GM19035 (cell line): ENCODE measurements around the gene KRTAP21-3.

Experiments used
- ATAC-seq: cut with Tn5 transposase; IDR thresholded peaks from one replicate; pipeline ENCODE4 v1.9.1; 2021; ENCODE audit not compliant: unreplicated experiment

The KRTAP21-3 gene

GRCh38 chr21:30668776-30669175, 49.8 kb downstream of the KRTAP21-3 start:
- no peak for ATAC-seq
